HL-60 (cell line): Measurements from ENCODE around the gene CHCHD6.

Experiments used
- DNase-seq, 2 experiments: peaks; one replicate each; pipeline ENCODE4 v3.0.0-alpha.2; 2010 to 2020; ENCODE audit warnings: low read depth in 1 of 2, low spot score in 1 of 2
- H3K27ac ChIP-seq: fragments of 250-450 bp; sonication (Bioruptor Pico); replicated peaks from 2 replicates; pipeline ENCODE4 v1.5.1; 2020; ENCODE audit warnings: mild to moderate bottlenecking, moderate library complexity
- H3K27me3 ChIP-seq: fragments of 250-450 bp; sonication (Bioruptor Pico); 2 replicates; pipeline ENCODE4 v1.5.1; 2021; ENCODE audit warnings: mild to moderate bottlenecking, moderate library complexity; ENCODE audit not compliant: insufficient read depth, poor library complexity, severe bottlenecking
- H3K4me3 ChIP-seq: replicated peaks from 2 replicates; pipeline ENCODE4 v1.5.1; 2011; ENCODE audit warnings: mild to moderate bottlenecking, control low read depth, low read length; ENCODE audit not compliant: insufficient read depth
- GABPA ChIP-seq: IDR thresholded peaks from 2 replicates; pipeline ENCODE4 v1.6.1; 2012; ENCODE audit warnings: low read depth
- POLR2AphosphoS5 ChIP-seq: IDR thresholded peaks from 2 replicates; pipeline ENCODE4 v1.6.1; 2012; ENCODE audit warnings: low read depth
- REST ChIP-seq: IDR thresholded peaks from 2 replicates; pipeline ENCODE4 v1.6.1; 2012; ENCODE audit warnings: low read depth; ENCODE audit not compliant: insufficient replicate concordance
- SPI1 ChIP-seq: IDR thresholded peaks from 2 replicates; pipeline ENCODE4 v1.6.1; 2012; ENCODE audit warnings: low read depth, mild to moderate bottlenecking, borderline replicate concordance
- TF ChIP-seq, protein P1 (sequence below): IDR thresholded peaks from one replicate; pipeline ENCODE4 v1.5.1; 2011; ENCODE audit warnings: low read length, control low read depth, inconsistent platforms; ENCODE audit not compliant: insufficient read depth

The CHCHD6 gene

DNA sequence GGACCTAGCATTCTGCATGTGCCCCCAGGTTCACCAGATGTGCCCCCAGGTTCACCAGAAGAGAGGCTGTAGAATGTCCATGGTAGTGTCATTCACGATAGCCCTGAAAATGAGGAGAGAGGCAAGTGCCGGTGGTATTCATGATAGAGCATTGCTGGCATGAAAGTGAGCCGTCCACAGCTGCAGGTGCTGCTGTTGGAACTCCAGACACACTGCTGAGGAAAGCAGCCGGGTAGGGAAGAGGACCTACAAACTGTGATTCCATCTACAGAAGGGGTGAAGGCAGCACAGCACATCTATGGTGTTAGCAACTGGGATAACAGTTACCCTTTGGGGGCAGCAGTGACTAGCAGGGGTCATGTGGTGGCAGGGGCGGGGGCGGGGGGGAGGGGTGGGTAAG is 153.9 kb downstream of the CHCHD6 start:
- no peak for DNase-seq
- no peak for TF ChIP-seq REST
- TF ChIP-seq GABPA: no peak
- TF ChIP-seq SPI1: no peak
- TF ChIP-seq, protein P1, sequence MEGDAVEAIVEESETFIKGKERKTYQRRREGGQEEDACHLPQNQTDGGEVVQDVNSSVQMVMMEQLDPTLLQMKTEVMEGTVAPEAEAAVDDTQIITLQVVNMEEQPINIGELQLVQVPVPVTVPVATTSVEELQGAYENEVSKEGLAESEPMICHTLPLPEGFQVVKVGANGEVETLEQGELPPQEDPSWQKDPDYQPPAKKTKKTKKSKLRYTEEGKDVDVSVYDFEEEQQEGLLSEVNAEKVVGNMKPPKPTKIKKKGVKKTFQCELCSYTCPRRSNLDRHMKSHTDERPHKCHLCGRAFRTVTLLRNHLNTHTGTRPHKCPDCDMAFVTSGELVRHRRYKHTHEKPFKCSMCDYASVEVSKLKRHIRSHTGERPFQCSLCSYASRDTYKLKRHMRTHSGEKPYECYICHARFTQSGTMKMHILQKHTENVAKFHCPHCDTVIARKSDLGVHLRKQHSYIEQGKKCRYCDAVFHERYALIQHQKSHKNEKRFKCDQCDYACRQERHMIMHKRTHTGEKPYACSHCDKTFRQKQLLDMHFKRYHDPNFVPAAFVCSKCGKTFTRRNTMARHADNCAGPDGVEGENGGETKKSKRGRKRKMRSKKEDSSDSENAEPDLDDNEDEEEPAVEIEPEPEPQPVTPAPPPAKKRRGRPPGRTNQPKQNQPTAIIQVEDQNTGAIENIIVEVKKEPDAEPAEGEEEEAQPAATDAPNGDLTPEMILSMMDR: no peak
- TF ChIP-seq POLR2AphosphoS5: no peak
- no peak overlapping the region for H3K27ac ChIP-seq

GRCh38 chr3:126858401-126858800 is 154.4 kb downstream of the CHCHD6 start:
- TF ChIP-seq GABPA: no peak
- TF ChIP-seq REST: no peak
- TF ChIP-seq SPI1: no peak
- no peak for TF ChIP-seq POLR2AphosphoS5
- TF ChIP-seq, protein P1: no peak
- no peak for DNase-seq
- H3K27ac ChIP-seq: no peak overlapping the region

More for the DNA sequence above, 153.9 kb downstream of the CHCHD6 start:
- Histone ChIP-seq H3K4me3 (no peak overlapping the region), H3K27me3 (no peaks in the 10 kb centered on the region)

GRCh38 chr3:126858887-126859286 is 154.8 kb downstream of the CHCHD6 start:
- no peak for DNase-seq
- no peak overlapping the region for H3K27ac ChIP-seq
- TF ChIP-seq SPI1 (no peak), GABPA (no peak), POLR2AphosphoS5 (no peak), REST (no peak)
- TF ChIP-seq, protein P1: no peak
- no peak overlapping the region for H3K4me3 ChIP-seq
- no peaks in the 10 kb centered on the region for H3K27me3 ChIP-seq

More at GRCh38 chr3:126858401-126858800, 154.4 kb downstream of the CHCHD6 start:
- Histone ChIP-seq H3K27me3 (no peaks in the 10 kb centered on the region), H3K4me3 (no peak overlapping the region)
